WTC11 (cell line): Measurements from ENCODE around the gene DNAAF9. TPM values are rescaled to one million over a fixed set of nuclear protein-coding genes. Genes with fewer than 3 reads are reported as not detected.

ENCODE experiments used
- ATAC-seq: fragments of 200-7000 bp; cut with Tn5 transposase; 2 replicates; pipeline ENCODE4 v1.10.0; 2021; ENCODE audit warnings: mild to moderate bottlenecking, moderate library complexity
- CTCF ChIA-PET: fragments of 300-600 bp; sonication (Branson Sonifier 250); formaldehyde crosslinking; loops from one replicate; lab custom pipeline; 2021; ENCODE audit warnings: antibody characterized with exemption; lab: Charles Lee
- POLR2A ChIA-PET: fragments of 350-600 bp; sonication (Branson Sonifier 250); formaldehyde crosslinking; loops from one replicate; lab custom pipeline; 2021; ENCODE audit warnings: antibody characterized with exemption; lab: Charles Lee
- DNase-seq: peaks from one replicate; pipeline ENCODE4 v3.0.0; 2021; ENCODE audit warnings: low spot score
- H3K27ac Mint-ChIP-seq: 2 replicates; pipeline ENCODE4 v1.8.0; 2021; ENCODE audit warnings: mixed read lengths
- H3K27me3 Mint-ChIP-seq: 2 replicates; pipeline ENCODE4 v1.8.0; 2021; ENCODE audit warnings: low read depth, mild to moderate bottlenecking, moderate library complexity, mixed read lengths
- H3K36me3 Mint-ChIP-seq: 2 replicates; pipeline ENCODE4 v1.8.0; 2021; ENCODE audit warnings: mixed read lengths
- H3K4me1 Mint-ChIP-seq: 2 replicates; pipeline ENCODE4 v1.8.0; 2022; ENCODE audit warnings: mixed read lengths
- H3K4me3 Mint-ChIP-seq: 2 replicates; pipeline ENCODE4 v1.8.0; 2021; ENCODE audit warnings: mild to moderate bottlenecking, moderate library complexity, mixed read lengths
- H3K9me3 Mint-ChIP-seq: 2 replicates; pipeline ENCODE4 v1.8.0; 2021; ENCODE audit warnings: mixed read lengths
- ATF1 ChIP-seq: sonication (generic); formaldehyde crosslinking; IDR thresholded peaks from 2 replicates; pipeline ENCODE4 v1.8.1; 2023; ENCODE audit warnings: mild to moderate bottlenecking, moderate library complexity, missing genetic modification reagents
- ATF6 ChIP-seq: sonication (generic); formaldehyde crosslinking; IDR thresholded peaks from 2 replicates; pipeline ENCODE4 v1.8.1; 2023; ENCODE audit warnings: mild to moderate bottlenecking, missing genetic modification reagents
- CBFB ChIP-seq: sonication (generic); formaldehyde crosslinking; IDR thresholded peaks from 2 replicates; pipeline ENCODE4 v1.8.1; 2022; ENCODE audit warnings: mild to moderate bottlenecking, low read depth, missing genetic modification reagents
- CREB1 ChIP-seq: sonication (generic); formaldehyde crosslinking; IDR thresholded peaks from 2 replicates; pipeline ENCODE4 v1.8.0; 2023; ENCODE audit warnings: mild to moderate bottlenecking, missing genetic modification reagents
- E2F5 ChIP-seq: sonication (generic); formaldehyde crosslinking; IDR thresholded peaks from 2 replicates; pipeline ENCODE4 v1.8.1; 2022; ENCODE audit warnings: mild to moderate bottlenecking, moderate library complexity, missing genetic modification reagents
- GRHL2 ChIP-seq: fragments of 250-450 bp; sonication (Bioruptor Pico); IDR thresholded peaks from 2 replicates; pipeline ENCODE4 v1.8.0; 2022; ENCODE audit warnings: mild to moderate bottlenecking, moderate library complexity; ENCODE audit not compliant: insufficient replicate concordance, severe bottlenecking
- IRF1 ChIP-seq: sonication (generic); formaldehyde crosslinking; IDR thresholded peaks from 2 replicates; pipeline ENCODE4 v1.8.0; 2023; ENCODE audit warnings: missing genetic modification reagents
- MLX ChIP-seq: sonication (generic); formaldehyde crosslinking; IDR thresholded peaks from 2 replicates; pipeline ENCODE4 v1.8.1; 2023; ENCODE audit warnings: mild to moderate bottlenecking, missing genetic modification reagents, moderate library complexity
- MYBL2 ChIP-seq: sonication (generic); formaldehyde crosslinking; IDR thresholded peaks from 2 replicates; pipeline ENCODE4 v1.8.1; 2023; ENCODE audit warnings: mild to moderate bottlenecking, moderate library complexity, missing genetic modification reagents
- OVOL2 ChIP-seq: fragments of 250-450 bp; sonication (Bioruptor Pico); IDR thresholded peaks from 2 replicates; pipeline ENCODE4 v1.9.0; 2021; ENCODE audit warnings: mild to moderate bottlenecking, borderline replicate concordance
- RORB ChIP-seq: fragments of 250-450 bp; sonication (Bioruptor Pico); IDR thresholded peaks from 2 replicates; pipeline ENCODE4 v1.9.0; 2021; ENCODE audit warnings: mild to moderate bottlenecking
- SOX15 ChIP-seq: fragments of 250-450 bp; sonication (Bioruptor Pico); IDR thresholded peaks from 2 replicates; pipeline ENCODE4 v1.9.0; 2021; ENCODE audit warnings: mild to moderate bottlenecking
- USF2 ChIP-seq: sonication (generic); formaldehyde crosslinking; IDR thresholded peaks from 2 replicates; pipeline ENCODE4 v1.8.1; 2023; ENCODE audit warnings: mild to moderate bottlenecking, missing genetic modification reagents, moderate library complexity
- ZNF138 ChIP-seq: sonication (generic); formaldehyde crosslinking; conservative IDR thresholded peaks from 2 replicates; pipeline ENCODE4 v1.8.1; 2022; ENCODE audit warnings: mild to moderate bottlenecking, moderate library complexity, missing genetic modification reagents
- ZNF232 ChIP-seq: sonication (generic); formaldehyde crosslinking; IDR thresholded peaks from 2 replicates; pipeline ENCODE4 v1.8.0; 2022; ENCODE audit warnings: mild to moderate bottlenecking, missing genetic modification reagents
- ZNF263 ChIP-seq: sonication (generic); formaldehyde crosslinking; IDR thresholded peaks from 2 replicates; pipeline ENCODE4 v1.8.1; 2022; ENCODE audit warnings: low read depth, mild to moderate bottlenecking, moderate library complexity, missing genetic modification reagents
- ZNF317 ChIP-seq: sonication (generic); formaldehyde crosslinking; IDR thresholded peaks from 2 replicates; pipeline ENCODE4 v1.8.1; 2023; ENCODE audit warnings: low read depth, mild to moderate bottlenecking, moderate library complexity, missing genetic modification reagents, borderline replicate concordance
- ZNF423 ChIP-seq: fragments of 250-450 bp; sonication (Bioruptor Pico); IDR thresholded peaks from 2 replicates; pipeline ENCODE4 v2.1.2; 2022; ENCODE audit warnings: mild to moderate bottlenecking, moderate library complexity
- ZNF425 ChIP-seq: fragments of 250-450 bp; sonication (Bioruptor Pico); conservative IDR thresholded peaks from 2 replicates; pipeline ENCODE4 v1.9.0; 2021; ENCODE audit warnings: mild to moderate bottlenecking
- total RNA-seq: library from RNA; stranded (reverse); gene quantifications from 3 replicates; pipeline ENCODE4 v1.2.3, GENCODE V29; 2021
- TF ChIP-seq, protein P1 (sequence below): sonication (generic); formaldehyde crosslinking; IDR thresholded peaks from 2 replicates; pipeline ENCODE4 v1.8.1; 2023; ENCODE audit warnings: mild to moderate bottlenecking, moderate library complexity, missing genetic modification reagents
- TF ChIP-seq, protein P2 (sequence below): sonication (generic); formaldehyde crosslinking; conservative IDR thresholded peaks from 2 replicates; pipeline ENCODE4 v1.8.1; 2023; ENCODE audit warnings: mild to moderate bottlenecking, low read depth, missing genetic modification reagents, moderate library complexity

The DNAAF9 gene
- total RNA-seq, 1 experiment from 2014 or later: 6.3 TPM

- peaks cover 10% of the 10 kb centered on the region for H3K9me3 Mint-ChIP-seq
- H3K27ac Mint-ChIP-seq: peak overlapping the region; percentile 65
- H3K4me1 Mint-ChIP-seq: peaks cover 5% of the 10 kb centered on the region
- H3K27me3 Mint-ChIP-seq: no peaks in the 10 kb centered on the region
- H3K4me3 Mint-ChIP-seq: no peak overlapping the region
- TF ChIP-seq ZNF423 (CRISPR knock-in tag) (no peak), OVOL2 (CRISPR knock-in tag) (no peak), CBFB (CRISPR knock-in tag) (no peak), CREB1 (CRISPR knock-in tag) (no peak), MYBL2 (CRISPR knock-in tag) (no peak), ATF1 (no peak), IRF1 (CRISPR knock-in tag) (no peak), ZNF263 (CRISPR knock-in tag) (no peak), ZNF425 (no peak), ZNF232 (no peak), USF2 (CRISPR knock-in tag) (no peak), E2F5 (no peak), ATF6 (CRISPR knock-in tag) (no peak)
- TF ChIP-seq, protein P1, sequence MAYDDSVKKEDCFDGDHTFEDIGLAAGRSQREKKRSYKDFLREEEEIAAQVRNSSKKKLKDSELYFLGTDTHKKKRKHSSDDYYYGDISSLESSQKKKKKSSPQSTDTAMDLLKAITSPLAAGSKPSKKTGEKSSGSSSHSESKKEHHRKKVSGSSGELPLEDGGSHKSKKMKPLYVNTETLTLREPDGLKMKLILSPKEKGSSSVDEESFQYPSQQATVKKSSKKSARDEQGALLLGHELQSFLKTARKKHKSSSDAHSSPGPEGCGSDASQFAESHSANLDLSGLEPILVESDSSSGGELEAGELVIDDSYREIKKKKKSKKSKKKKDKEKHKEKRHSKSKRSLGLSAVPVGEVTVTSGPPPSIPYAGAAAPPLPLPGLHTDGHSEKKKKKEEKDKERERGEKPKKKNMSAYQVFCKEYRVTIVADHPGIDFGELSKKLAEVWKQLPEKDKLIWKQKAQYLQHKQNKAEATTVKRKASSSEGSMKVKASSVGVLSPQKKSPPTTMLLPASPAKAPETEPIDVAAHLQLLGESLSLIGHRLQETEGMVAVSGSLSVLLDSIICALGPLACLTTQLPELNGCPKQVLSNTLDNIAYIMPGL: no peak
- CTCF ChIA-PET: no interaction called here
- ATAC-seq (no peak), DNase-seq (no peak)
- POLR2A ChIA-PET: no interaction called here
- H3K36me3 Mint-ChIP-seq: peaks cover 3% of the 10 kb centered on the region
Measured at GRCh38 chr20:3390759-3391425, 16.6 kb downstream of the DNAAF9 start.

- Mint-ChIP-seq H3K4me3 (no peak overlapping the region), H3K36me3 (peaks cover under 1% of the 10 kb centered on the region; the same call in 1 of the 2 replicates), H3K9me3 (peaks cover 7% of the 10 kb centered on the region; the same call in 1 of the 2 replicates), H3K27me3 (no peaks in the 10 kb centered on the region; the same call in 1 of the 2 replicates), H3K27ac (no peak overlapping the region), H3K4me1 (peaks cover under 1% of the 10 kb centered on the region)
- POLR2A ChIA-PET: interaction anchor here (0.7 kb wide), 1 partner anchor 22 kb away, joined by 3 read pairs; no protein-coding TSS in a partner anchor
- CTCF ChIA-PET: interaction anchor here (0.7 kb wide), 1 partner anchor 17 kb away, joined by 6 read pairs; no protein-coding TSS in a partner anchor
- no peak for ATAC-seq
- DNase-seq: no peak
- no peak for TF ChIP-seq IRF1 (CRISPR knock-in tag)
- no peak for TF ChIP-seq RORB (CRISPR knock-in tag)
- TF ChIP-seq, protein P2, sequence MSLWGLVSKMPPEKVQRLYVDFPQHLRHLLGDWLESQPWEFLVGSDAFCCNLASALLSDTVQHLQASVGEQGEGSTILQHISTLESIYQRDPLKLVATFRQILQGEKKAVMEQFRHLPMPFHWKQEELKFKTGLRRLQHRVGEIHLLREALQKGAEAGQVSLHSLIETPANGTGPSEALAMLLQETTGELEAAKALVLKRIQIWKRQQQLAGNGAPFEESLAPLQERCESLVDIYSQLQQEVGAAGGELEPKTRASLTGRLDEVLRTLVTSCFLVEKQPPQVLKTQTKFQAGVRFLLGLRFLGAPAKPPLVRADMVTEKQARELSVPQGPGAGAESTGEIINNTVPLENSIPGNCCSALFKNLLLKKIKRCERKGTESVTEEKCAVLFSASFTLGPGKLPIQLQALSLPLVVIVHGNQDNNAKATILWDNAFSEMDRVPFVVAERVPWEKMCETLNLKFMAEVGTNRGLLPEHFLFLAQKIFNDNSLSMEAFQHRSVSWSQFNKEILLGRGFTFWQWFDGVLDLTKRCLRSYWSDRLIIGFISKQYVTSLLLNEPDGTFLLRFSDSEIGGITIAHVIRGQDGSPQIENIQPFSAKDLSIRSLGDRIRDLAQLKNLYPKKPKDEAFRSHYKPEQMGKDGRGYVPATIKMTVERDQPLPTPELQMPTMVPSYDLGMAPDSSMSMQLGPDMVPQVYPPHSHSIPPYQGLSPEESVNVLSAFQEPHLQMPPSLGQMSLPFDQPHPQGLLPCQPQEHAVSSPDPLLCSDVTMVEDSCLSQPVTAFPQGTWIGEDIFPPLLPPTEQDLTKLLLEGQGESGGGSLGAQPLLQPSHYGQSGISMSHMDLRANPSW (CRISPR knock-in tag): no peak
- no peak for TF ChIP-seq ZNF232
- TF ChIP-seq MLX: no peak
- no peak for TF ChIP-seq ZNF138
- no peak for TF ChIP-seq SOX15 (CRISPR knock-in tag)
- no peak for TF ChIP-seq ZNF317
- no peak for TF ChIP-seq GRHL2 (CRISPR knock-in tag)
Measured at GRCh38 chr20:3383878-3384495, 23.5 kb downstream of the DNAAF9 start.
